Keratinocyte (primary cell): ENCODE data around the gene NBPF9. TPM values are rescaled to one million over a fixed set of nuclear protein-coding genes. Genes with fewer than 3 reads are reported as not detected.
"Not testable (repeated sequence)": the region's sequence is repeated elsewhere in the genome, so short reads cannot be mapped to it uniquely, and the experiment has no call there.

ENCODE experiments used
- DNase-seq: peaks from one replicate; pipeline ENCODE4 v3.0.0-alpha.2; 2011; ENCODE audit warnings: low read depth, missing footprints, low spot score
- FAIRE-seq: peaks from 2 replicates; lab custom pipeline; 2011; peaks lifted over from hg19 to GRCh38; lab: Jason Lieb, UNC
- H2AFZ ChIP-seq: 2 replicates; pipeline ENCODE4 v1.6.0; 2012; ENCODE audit warnings: low read length, control low read depth, inconsistent platforms; ENCODE audit not compliant: control insufficient read depth
- H3K27ac ChIP-seq: 2 replicates; pipeline ENCODE4 v1.5.1; 2011; ENCODE audit warnings: low read length; ENCODE audit not compliant: control insufficient read depth, insufficient read depth
- H3K27me3 ChIP-seq: 3 replicates; pipeline ENCODE4 v1.6.0; 2011; ENCODE audit warnings: low read length; ENCODE audit not compliant: control insufficient read depth, insufficient read depth; ENCODE audit errors: extremely low read depth
- H3K36me3 ChIP-seq, 2 experiments: 2 replicates in 1 of 2; 3 replicates in 1 of 2; pipeline ENCODE4 v1.5.1; 2011; ENCODE audit warnings: low read length in 2 of 2, mild to moderate bottlenecking in 1 of 2; ENCODE audit not compliant: control insufficient read depth in 2 of 2, insufficient read depth in 2 of 2; ENCODE audit errors: extremely low read depth in 1 of 2
- H3K4me1 ChIP-seq: 3 replicates; pipeline ENCODE4 v1.5.1; 2011; ENCODE audit warnings: low read length; ENCODE audit not compliant: control insufficient read depth, insufficient read depth; ENCODE audit errors: extremely low read depth
- H3K4me2 ChIP-seq: 3 replicates; pipeline ENCODE4 v1.6.0; 2011; ENCODE audit warnings: low read depth, low read length; ENCODE audit not compliant: control insufficient read depth, insufficient read depth; ENCODE audit errors: extremely low read depth
- H3K4me3 ChIP-seq, 3 experiments: fragments of 200-600 bp in 1 of 3; sonication (generic) in 1 of 3; 2 replicates in 2 of 3; 3 replicates in 1 of 3; pipeline ENCODE4 v1.5.1; 2011 to 2016; ENCODE audit warnings: low read length in 3 of 3, mild to moderate bottlenecking in 3 of 3, control low read depth in 2 of 3, inconsistent platforms in 1 of 3, low read depth in 1 of 3, mixed read lengths in 1 of 3, mixed run types in 1 of 3, moderate library complexity in 1 of 3; ENCODE audit not compliant: control insufficient read depth in 2 of 3, insufficient read depth in 2 of 3; ENCODE audit errors: extremely low read depth in 1 of 3
- H3K79me2 ChIP-seq: 2 replicates; pipeline ENCODE4 v1.6.0; 2012; ENCODE audit warnings: low read length; ENCODE audit not compliant: control insufficient read depth, insufficient read depth
- H3K9ac ChIP-seq: 3 replicates; pipeline ENCODE4 v1.6.0; 2011; ENCODE audit warnings: low read length; ENCODE audit not compliant: control insufficient read depth, insufficient read depth; ENCODE audit errors: extremely low read depth
- H3K9me1 ChIP-seq: 3 replicates; pipeline ENCODE4 v1.6.0; 2011; ENCODE audit warnings: low read length; ENCODE audit not compliant: control insufficient read depth, insufficient read depth; ENCODE audit errors: extremely low read depth
- H3K9me3 ChIP-seq: 2 replicates; pipeline ENCODE4 v1.5.1; 2012; ENCODE audit warnings: low read depth, low read length; ENCODE audit not compliant: control insufficient read depth
- H4K20me1 ChIP-seq: 3 replicates; pipeline ENCODE4 v1.6.0; 2011; ENCODE audit warnings: low read length; ENCODE audit not compliant: control insufficient read depth, insufficient read depth; ENCODE audit errors: extremely low read depth
- dilution Hi-C: fragments of 300-500 bp; cut with MboI; formaldehyde crosslinking; loops from one replicate; pipeline ENCODE4 v1.7.0; 2020; ENCODE audit warnings: low sequenced_read_pairs; ENCODE audit not compliant: extremely low pct_ligation_motif_present
- polyA plus RNA-seq, 5 experiments: library from polyadenylated mRNA; depleted of rRNA in 3 of 5; stranded (reverse) in 3 of 5; stranded (forward) in 1 of 5; unstranded in 1 of 5; fragments of >200 nt; gene quantifications; 1 replicate in 1 of 5; 2 replicates in 3 of 5; 3 replicates in 1 of 5; pipeline versions ENCODE4 v1.2.1 to v1.2.3, GENCODE V29; 2011 to 2012; ENCODE audit warnings: missing spikeins in 2 of 5, low read depth in 1 of 5, low replicate concordance in 1 of 5

NBPF9 gene
- polyA plus RNA-seq, 1 donor (not counting 4 experiments of a cell fraction or from before 2014, with no cell fraction given), result 18.1 TPM

DNA sequence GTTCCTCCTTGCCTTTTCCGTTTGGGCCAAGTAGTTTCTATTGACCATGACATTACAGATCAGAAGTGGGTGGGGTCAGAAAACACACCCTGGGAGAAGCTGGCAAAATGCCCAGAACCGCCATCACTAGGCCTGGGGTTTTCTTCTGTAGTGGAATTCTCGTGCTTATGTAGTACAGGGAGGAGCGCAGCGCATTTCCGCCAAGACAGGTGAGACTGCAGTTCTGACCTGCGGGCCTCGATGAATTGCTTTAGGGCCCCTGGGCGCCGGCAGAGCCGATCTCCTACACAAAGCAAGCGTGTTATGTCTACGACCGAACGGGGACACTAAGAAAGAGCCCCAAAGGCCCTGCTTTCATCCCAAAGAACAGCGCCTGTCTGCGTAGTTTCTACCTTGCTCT is 25.9 kb upstream of the NBPF9 start:
- not testable (repeated sequence) for H3K4me2 ChIP-seq

DNA sequence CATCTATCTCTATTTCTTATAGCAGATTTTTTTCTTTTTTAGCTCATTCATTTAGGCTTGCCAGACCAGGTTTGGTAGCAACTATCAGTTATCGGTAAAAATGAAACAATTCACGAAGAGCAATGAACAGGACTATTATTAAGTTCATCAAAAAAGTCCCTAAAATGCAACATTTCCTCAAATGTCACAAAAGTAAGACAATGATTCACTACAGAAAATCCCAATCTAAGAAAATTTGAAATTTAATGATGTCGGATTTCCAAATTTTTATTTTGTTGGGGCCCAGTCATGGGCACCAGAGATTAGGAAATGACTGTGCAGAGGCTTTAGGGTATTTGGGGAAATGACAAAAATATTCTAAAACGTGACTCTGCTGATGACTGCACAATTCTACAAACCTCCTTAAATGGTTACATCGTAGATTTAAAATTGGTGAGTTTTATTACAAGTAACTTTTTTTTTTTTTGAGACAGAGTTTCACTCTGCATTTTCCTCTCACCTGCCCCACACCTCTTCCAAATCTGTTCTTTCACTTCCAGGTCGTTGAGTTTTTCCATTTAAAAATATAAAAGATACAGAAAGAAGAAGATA is 23.3 kb upstream of the NBPF9 start:
- H3K4me1 ChIP-seq, H4K20me1 ChIP-seq, H3K79me2 ChIP-seq, H2AFZ ChIP-seq, dilution Hi-C loops, H3K27ac ChIP-seq, H3K9me3 ChIP-seq, H3K27me3 ChIP-seq, DNase-seq, H3K9me1 ChIP-seq, H3K9ac ChIP-seq, H3K36me3 ChIP-seq, H3K4me3 ChIP-seq, FAIRE-seq, H3K4me2 ChIP-seq: not testable (repeated sequence)

More for the DNA sequence above, 25.9 kb upstream of the NBPF9 start:
- dilution Hi-C loops, H3K4me1 ChIP-seq, H3K36me3 ChIP-seq, H4K20me1 ChIP-seq, H3K4me3 ChIP-seq, H2AFZ ChIP-seq, H3K79me2 ChIP-seq, DNase-seq, H3K27me3 ChIP-seq, H3K9ac ChIP-seq, H3K27ac ChIP-seq, FAIRE-seq, H3K9me3 ChIP-seq, H3K9me1 ChIP-seq: not testable (repeated sequence)

DNA sequence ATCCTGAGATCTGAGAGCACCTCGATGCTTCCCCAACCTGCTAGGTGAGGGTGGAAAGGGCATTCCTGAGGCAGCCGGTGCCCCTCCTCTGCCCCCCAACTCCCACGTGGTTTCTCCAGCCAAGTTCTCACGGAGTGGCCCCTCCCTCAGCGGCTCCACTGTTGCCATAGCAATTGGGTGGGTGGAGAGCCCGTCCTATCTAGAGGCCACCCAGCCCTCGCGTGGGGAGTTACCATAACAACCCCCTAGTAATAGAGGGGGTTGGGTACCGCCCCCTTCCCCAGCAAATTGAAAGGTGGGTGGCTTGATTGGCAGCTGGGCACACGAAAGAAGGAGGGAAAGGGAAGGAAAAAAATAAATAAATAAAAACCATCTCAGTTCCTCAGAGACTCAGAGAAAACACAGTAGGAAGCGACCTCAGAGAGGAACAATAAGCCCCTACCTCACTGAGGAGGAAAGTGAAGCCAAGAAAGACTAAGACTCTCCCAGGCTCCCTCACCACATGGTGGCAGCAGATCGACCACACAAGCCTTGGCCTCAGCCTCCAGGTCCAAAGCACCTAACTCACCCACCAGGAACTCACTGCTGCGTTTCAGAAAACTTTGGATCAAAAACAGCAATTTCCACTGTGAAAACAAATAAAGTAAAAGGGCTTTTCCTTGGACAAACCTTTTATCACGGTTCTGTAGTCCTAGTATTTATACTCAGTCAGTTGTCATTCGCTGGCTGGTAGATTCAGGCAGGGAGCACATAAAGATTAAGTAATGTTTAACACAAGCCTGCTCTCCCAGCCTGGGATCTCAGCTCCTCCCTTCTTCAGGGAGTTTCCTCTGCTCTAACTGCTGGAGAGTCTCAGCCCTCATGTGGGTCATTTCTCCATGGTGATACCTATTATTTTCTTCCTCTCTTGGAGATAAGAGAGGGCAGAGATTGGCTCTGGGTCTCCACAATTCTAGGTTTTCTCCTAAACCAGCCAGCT is 20.9 kb upstream of the NBPF9 start:
- H3K27ac ChIP-seq, DNase-seq, H3K4me2 ChIP-seq, H3K9me1 ChIP-seq, FAIRE-seq, H2AFZ ChIP-seq, dilution Hi-C loops, H3K79me2 ChIP-seq, H3K9me3 ChIP-seq, H4K20me1 ChIP-seq, H3K4me3 ChIP-seq, H3K4me1 ChIP-seq, H3K27me3 ChIP-seq, H3K9ac ChIP-seq, H3K36me3 ChIP-seq: not testable (repeated sequence)

DNA sequence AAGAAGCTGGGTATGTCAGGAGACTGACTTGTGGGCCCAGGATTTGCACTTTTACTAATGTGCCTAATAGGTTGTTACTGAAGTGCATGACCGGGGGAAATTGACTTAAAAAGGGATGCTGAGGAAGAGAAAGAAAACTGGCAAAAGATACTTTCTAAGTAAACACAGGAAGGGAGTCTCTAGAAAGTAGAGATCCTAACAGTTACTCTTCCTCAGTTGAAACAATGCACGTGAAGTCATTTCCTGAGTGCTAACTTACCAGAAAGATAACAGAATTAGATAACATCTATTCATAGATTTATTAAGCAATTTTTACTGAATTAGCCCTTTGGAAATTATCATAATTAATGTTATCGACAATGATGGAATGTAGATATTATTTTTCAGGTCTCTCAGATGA is 9.5 kb upstream of the NBPF9 start:
- H3K4me1 ChIP-seq, H3K4me3 ChIP-seq, DNase-seq, H3K27ac ChIP-seq, H3K9me3 ChIP-seq, dilution Hi-C loops, H3K4me2 ChIP-seq, H2AFZ ChIP-seq, H3K27me3 ChIP-seq, H3K9ac ChIP-seq, H3K9me1 ChIP-seq, H4K20me1 ChIP-seq, FAIRE-seq, H3K79me2 ChIP-seq, H3K36me3 ChIP-seq: not testable (repeated sequence)

DNA sequence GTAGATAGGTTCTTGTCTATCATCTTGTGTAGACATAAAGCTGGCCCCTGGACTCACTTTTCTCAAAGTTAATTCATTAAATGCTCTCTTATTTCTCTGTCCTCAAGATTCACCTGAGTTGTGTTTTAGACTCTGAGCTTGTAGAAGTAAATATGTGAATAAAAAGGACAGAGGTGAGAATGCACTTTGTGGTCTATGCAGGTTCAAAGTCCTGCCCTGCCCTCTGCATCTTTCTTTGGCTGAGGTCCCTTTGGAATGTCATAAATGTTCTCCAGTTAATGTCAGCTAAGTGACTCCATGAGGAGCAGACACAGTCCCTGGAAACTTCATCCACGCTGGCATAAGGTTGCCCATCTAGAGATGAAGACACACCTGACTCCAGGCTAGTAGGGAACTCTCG is 7.0 kb upstream of the NBPF9 start:
- H3K79me2 ChIP-seq, H3K9me1 ChIP-seq, H3K9me3 ChIP-seq, H4K20me1 ChIP-seq, FAIRE-seq, H3K36me3 ChIP-seq, DNase-seq, H3K4me3 ChIP-seq, H3K27ac ChIP-seq, H2AFZ ChIP-seq, H3K9ac ChIP-seq, H3K4me1 ChIP-seq, H3K27me3 ChIP-seq, dilution Hi-C loops, H3K4me2 ChIP-seq: not testable (repeated sequence)
